OCI-LY1 (cell line): ENCODE data around the gene ASCL2.

ENCODE experiments used
- H2AFZ ChIP-seq: fragments of 200-600 bp; sonication (generic), shearing (Covaris generic); 2 replicates; pipeline ENCODE4 v1.6.0; 2014; ENCODE audit warnings: antibody characterized with exemption, mild to moderate bottlenecking, low read length
- H3F3A ChIP-seq: fragments of 200-600 bp; sonication (generic), shearing (Covaris generic); 2 replicates; pipeline ENCODE4 v1.6.0; 2014; ENCODE audit warnings: mild to moderate bottlenecking, antibody characterized with exemption, low read length, moderate library complexity; ENCODE audit not compliant: insufficient read depth
- H3K27ac ChIP-seq: fragments of 200-600 bp; sonication (generic); 2 replicates; pipeline ENCODE4 v1.5.1; 2014; ENCODE audit warnings: low read length, mixed run types, mild to moderate bottlenecking, low read depth; ENCODE audit not compliant: poor library complexity, severe bottlenecking
- H3K27me3 ChIP-seq: fragments of 200-600 bp; sonication (generic); 2 replicates; pipeline ENCODE4 v1.6.0; 2014; ENCODE audit warnings: antibody characterized with exemption, mild to moderate bottlenecking, low read length, moderate library complexity; ENCODE audit not compliant: insufficient read depth
- H3K36me3 ChIP-seq: fragments of 200-600 bp; sonication (generic); 2 replicates; pipeline ENCODE4 v1.6.1; 2014; ENCODE audit warnings: mild to moderate bottlenecking, antibody characterized with exemption, low read length, moderate library complexity, mixed read lengths; ENCODE audit not compliant: insufficient read depth
- H3K4me1 ChIP-seq: fragments of 200-600 bp; sonication (generic); 2 replicates; pipeline ENCODE4 v1.5.1; 2014; ENCODE audit warnings: mild to moderate bottlenecking, low read length, moderate library complexity; ENCODE audit not compliant: insufficient read depth, severe bottlenecking
- H3K4me2 ChIP-seq: fragments of 200-600 bp; sonication (generic), shearing (Covaris generic); 2 replicates; pipeline ENCODE4 v1.6.1; 2014; ENCODE audit warnings: low read length
- H3K4me3 ChIP-seq: fragments of 200-600 bp; sonication (generic); 2 replicates; pipeline ENCODE4 v1.5.1; 2014; ENCODE audit warnings: low read length, low read depth, mild to moderate bottlenecking, mixed read lengths; ENCODE audit not compliant: poor library complexity, severe bottlenecking
- H3K79me2 ChIP-seq: fragments of 200-600 bp; shearing (Covaris generic); 2 replicates; pipeline ENCODE4 v1.6.1; 2016; ENCODE audit warnings: mixed run types, low read length, mixed read lengths; ENCODE audit not compliant: insufficient read depth
- H3K9ac ChIP-seq: fragments of 200-600 bp; sonication (generic), shearing (Covaris generic); 2 replicates; pipeline ENCODE4 v1.6.1; 2014; ENCODE audit warnings: mild to moderate bottlenecking, low read length, mixed read lengths
- H3K9me2 ChIP-seq: fragments of 200-600 bp; sonication (generic), shearing (Covaris generic); 2 replicates; pipeline ENCODE4 v1.6.1; 2014; ENCODE audit warnings: low read depth, mild to moderate bottlenecking, low read length, mixed read lengths
- H3K9me3 ChIP-seq: fragments of 200-600 bp; shearing (Covaris generic); 2 replicates; pipeline ENCODE4 v1.6.1; 2014; ENCODE audit warnings: low read length, mixed read lengths
- H4K20me1 ChIP-seq: fragments of 200-600 bp; sonication (generic), shearing (Covaris generic); 2 replicates; pipeline ENCODE4 v1.6.0; 2016; ENCODE audit warnings: mild to moderate bottlenecking, low read length; ENCODE audit not compliant: insufficient read depth
- EZH2 ChIP-seq: fragments of 200-600 bp; sonication (generic), shearing (Covaris generic); IDR thresholded peaks from 2 replicates; pipeline ENCODE4 v1.8.0; 2017; ENCODE audit warnings: borderline replicate concordance, mixed run types, mild to moderate bottlenecking, antibody characterized with exemption, low read length, moderate library complexity, mixed read lengths
- TF ChIP-seq, protein P1 (sequence below): fragments of 200-600 bp; sonication (generic), shearing (Covaris generic); IDR thresholded peaks from 2 replicates; pipeline ENCODE4 v1.5.1; 2017; ENCODE audit warnings: mild to moderate bottlenecking, antibody characterized with exemption, low read length, moderate library complexity, mixed read lengths

The ASCL2 gene

DNA sequence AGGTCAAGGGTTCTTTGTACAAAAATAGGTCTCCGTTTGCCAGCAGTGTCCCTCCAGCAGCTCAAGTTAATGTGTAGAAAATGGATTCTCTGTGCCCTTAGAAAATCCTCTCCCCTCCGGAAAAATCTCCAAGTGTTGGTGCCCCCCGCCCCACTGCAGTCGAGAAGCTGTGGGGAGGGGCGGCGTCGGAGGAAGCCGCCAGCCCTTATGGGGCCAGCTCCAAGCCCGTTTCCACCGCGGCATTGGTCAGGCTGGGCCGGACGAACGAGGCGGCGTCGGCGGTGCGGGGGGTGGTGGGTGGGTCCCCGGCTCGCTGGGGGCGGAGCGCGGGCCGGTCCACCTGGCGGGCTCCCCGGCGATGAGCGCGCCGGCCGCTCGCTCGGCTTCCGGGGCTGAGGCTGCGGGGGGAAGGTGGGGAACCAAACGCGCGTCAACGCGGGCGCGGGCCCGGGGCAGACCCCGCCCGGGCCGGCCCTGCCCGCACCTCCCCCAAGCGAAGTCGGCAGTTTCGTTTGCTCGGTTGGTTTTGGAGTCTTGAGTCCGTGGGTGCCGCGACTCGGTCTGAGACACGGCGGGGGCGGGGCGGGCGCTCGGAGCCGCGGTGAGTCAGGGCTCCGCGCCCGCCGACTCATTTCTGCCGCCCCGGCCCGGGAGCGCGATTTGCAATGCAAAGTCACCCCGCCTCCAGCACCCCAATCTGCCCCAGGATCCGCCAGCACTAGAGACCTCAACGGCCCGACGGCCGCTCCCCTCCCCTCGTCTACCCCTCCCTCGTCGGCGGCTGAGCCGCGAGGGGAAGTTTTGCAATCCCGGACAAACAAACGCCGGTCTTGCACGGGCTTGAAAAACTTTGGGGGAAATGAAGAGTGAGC is 1.4 kb downstream of the ASCL2 start:
- TF ChIP-seq, protein P1, sequence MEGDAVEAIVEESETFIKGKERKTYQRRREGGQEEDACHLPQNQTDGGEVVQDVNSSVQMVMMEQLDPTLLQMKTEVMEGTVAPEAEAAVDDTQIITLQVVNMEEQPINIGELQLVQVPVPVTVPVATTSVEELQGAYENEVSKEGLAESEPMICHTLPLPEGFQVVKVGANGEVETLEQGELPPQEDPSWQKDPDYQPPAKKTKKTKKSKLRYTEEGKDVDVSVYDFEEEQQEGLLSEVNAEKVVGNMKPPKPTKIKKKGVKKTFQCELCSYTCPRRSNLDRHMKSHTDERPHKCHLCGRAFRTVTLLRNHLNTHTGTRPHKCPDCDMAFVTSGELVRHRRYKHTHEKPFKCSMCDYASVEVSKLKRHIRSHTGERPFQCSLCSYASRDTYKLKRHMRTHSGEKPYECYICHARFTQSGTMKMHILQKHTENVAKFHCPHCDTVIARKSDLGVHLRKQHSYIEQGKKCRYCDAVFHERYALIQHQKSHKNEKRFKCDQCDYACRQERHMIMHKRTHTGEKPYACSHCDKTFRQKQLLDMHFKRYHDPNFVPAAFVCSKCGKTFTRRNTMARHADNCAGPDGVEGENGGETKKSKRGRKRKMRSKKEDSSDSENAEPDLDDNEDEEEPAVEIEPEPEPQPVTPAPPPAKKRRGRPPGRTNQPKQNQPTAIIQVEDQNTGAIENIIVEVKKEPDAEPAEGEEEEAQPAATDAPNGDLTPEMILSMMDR: no peak
- TF ChIP-seq EZH2: no peak
- Histone ChIP-seq H3K9me2 (no peaks in the 10 kb centered on the region), H3K4me3 (no peak overlapping the region), H3K4me1 (no peaks in the 10 kb centered on the region), H3K9ac (no peak overlapping the region), H3K36me3 (no peaks in the 10 kb centered on the region), H3K4me2 (no peak overlapping the region), H3F3A (no peaks in the 10 kb centered on the region), H2AFZ (no peak overlapping the region), H4K20me1 (no peaks in the 10 kb centered on the region), H3K27ac (no peak overlapping the region), H3K27me3 (no peaks in the 10 kb centered on the region), H3K79me2 (no peaks in the 10 kb centered on the region), H3K9me3 (no peaks in the 10 kb centered on the region)

DNA sequence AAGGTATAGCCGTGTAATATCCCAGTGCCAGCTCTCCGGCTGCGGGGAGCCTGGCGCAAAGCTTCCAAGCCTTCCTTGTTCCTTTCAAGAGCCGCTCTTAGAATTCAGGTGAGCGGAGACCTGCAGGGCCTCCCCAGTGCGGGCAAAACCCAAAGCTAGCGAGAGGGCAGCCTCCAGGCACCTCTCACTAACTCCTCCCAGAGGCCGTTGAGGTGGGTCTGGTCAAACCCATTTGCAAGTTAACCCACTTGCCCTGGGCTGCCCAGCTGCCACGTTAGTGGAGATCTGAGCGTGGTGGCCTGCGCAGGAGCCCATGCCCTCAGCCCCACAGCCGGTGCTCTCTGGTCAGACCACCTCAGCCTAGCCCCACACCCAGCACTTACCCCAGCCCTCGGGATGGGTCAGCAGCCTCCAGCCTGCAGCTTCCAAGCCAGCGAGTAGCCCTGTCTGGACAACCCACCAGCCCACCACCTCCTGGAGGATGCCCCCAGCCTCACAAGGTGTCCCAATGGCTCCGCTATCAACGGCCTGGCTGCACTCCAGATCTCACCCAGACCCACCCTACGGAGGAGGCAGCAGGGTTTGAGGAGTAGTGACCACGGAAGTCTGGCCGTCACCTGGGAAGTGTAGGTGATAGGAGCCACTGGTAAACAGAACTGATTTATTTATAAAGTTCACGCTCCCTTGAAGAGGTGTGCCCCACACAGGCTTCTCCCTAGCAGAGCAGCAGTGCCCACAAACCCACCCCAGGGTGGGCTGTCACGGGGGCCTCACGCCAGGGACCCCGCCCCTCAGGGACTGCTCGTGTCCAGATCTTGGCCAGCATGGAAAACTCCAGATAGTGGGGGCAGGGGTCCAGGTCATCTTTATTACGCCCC is 2.3 kb downstream of the ASCL2 start:
- Histone ChIP-seq H3K9me3 (no peaks in the 10 kb centered on the region), H3K4me2 (no peak overlapping the region), H3K9me2 (no peaks in the 10 kb centered on the region), H3K27ac (no peak overlapping the region), H3K9ac (no peak overlapping the region), H2AFZ (no peak overlapping the region), H3K36me3 (no peaks in the 10 kb centered on the region), H3K27me3 (no peaks in the 10 kb centered on the region), H3K4me1 (no peaks in the 10 kb centered on the region), H4K20me1 (no peaks in the 10 kb centered on the region), H3K79me2 (no peaks in the 10 kb centered on the region), H3F3A (no peaks in the 10 kb centered on the region), H3K4me3 (no peak overlapping the region)
- TF ChIP-seq, protein P1: no peak
- no peak for TF ChIP-seq EZH2

DNA sequence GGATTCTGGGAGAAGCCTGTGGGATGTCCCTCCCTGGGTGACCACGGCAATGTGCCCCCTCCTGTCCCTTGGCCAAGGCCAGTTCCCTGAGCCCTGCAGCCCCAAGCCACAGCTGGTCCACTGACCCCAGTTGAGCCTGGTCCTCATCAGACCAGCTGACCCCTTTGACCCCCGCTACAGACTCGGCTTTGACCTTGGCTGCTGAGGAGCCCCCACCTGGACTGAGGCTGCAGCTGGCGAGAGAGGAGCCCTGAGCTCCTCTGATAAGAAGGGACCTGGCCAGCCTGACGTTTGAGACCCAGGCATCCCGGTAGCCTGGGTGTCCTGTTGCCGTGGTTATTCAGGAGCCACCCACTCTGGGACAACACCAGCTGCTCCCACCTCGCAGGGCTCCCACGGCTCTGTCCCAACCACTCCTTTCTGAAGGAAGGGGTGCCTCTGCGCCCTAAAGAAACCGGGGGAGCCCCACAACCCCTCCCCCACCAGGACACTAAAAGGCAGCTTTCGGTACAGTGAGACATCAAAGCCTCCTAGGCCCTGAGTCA is 3.0 kb downstream of the ASCL2 start:
- Histone ChIP-seq H3K9ac (no peak overlapping the region), H3K27me3 (no peaks in the 10 kb centered on the region)

More for the DNA sequence above, 3.0 kb downstream of the ASCL2 start:
- Histone ChIP-seq H3K4me3 (no peak overlapping the region), H3F3A (no peaks in the 10 kb centered on the region), H3K27ac (no peak overlapping the region), H2AFZ (no peak overlapping the region), H3K9me3 (no peaks in the 10 kb centered on the region), H3K4me2 (no peak overlapping the region), H3K9me2 (no peaks in the 10 kb centered on the region), H4K20me1 (no peaks in the 10 kb centered on the region), H3K79me2 (no peaks in the 10 kb centered on the region), H3K36me3 (no peaks in the 10 kb centered on the region), H3K4me1 (no peaks in the 10 kb centered on the region)
- TF ChIP-seq EZH2: no peak
- TF ChIP-seq, protein P1: no peak
